GM12872 (cell line): ENCODE results near the gene DDX42.

Experiments used
- CTCF ChIP-seq: IDR thresholded peaks from 3 replicates; pipeline ENCODE4 v1.5.1; 2011; ENCODE audit warnings: low read depth, mild to moderate bottlenecking, low read length, moderate library complexity; ENCODE audit not compliant: insufficient read depth

Gene DDX42

GRCh38 chr17:63832014-63832413 is 58.0 kb downstream of the DDX42 start:
- TF ChIP-seq CTCF: no peak

- TF ChIP-seq CTCF: 0 out of 3 replicates have a peak, but pooled peaks have one; percentile 23
Measured at GRCh38 chr17:63832455-63832854, 58.5 kb downstream of the DDX42 start.

- no peak for TF ChIP-seq CTCF
Measured at GRCh38 chr17:63833026-63833740, 59.2 kb downstream of the DDX42 start.

DNA sequence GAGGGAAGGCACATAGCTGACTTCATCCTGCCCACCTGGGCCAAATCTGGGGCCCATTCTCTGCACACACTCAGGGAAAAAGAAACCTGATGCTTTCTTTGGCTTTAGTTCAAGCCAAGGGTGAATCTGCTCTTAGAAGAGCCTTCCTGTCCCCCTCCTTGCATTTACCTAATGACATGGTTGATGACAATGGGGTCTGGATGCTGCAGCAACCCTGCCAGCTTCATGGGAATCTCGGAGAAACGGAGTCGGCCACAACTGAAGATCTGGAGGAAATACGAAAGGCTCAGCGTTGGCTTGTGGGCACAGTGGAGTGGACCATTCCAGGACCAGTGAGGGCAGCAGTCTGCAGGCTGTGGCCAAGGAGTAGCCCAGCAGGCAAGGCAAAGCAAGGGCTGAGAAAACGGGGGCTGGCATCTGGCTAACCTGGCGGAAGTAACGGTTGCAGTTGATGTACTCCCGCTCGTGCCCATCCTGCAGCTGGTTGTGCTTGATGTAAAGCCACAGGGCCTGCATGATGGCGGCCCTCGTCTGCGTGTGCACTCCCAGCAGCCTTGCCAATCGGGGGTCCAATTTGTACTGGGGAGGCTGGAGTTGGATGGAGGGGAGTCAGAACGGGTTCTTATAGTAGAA is 59.9 kb downstream of the DDX42 start:
- no peak for TF ChIP-seq CTCF

DNA sequence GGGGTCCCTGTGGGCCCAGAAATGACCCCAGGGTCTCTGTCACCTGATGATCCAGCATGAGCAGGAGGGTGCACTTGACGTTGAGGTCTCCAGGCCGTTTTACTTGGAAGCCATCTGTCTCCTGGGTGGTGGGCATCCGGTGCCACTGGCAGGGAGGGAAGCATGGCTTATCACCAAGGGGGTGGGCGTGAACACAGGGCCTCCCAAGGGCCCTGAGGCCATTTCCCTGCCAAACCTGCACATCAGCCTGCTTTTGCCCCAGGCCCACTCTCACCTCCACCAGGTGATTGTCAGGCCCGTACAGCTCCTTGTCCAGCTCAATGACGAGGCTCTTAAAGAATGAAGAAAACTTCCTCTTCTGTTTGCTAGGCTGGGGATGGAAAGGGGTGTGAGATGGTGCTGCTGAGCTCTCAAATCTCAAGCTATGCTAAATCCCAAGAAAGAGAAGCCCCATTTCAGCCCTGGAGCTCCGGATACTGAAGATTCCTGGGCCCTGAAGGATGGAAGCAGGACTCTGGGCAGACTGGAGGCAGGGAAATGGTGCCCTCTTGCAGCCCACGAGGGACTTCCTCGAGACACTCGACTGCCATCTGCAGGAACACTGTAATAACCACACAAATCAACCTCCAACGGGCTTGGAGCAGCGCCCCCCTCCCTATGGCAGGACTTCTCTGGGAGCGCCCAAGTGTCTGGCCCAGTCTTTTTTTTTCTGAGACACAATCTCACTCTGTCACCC is 60.6 kb downstream of the DDX42 start:
- peak; percentile 73 for TF ChIP-seq CTCF

DNA sequence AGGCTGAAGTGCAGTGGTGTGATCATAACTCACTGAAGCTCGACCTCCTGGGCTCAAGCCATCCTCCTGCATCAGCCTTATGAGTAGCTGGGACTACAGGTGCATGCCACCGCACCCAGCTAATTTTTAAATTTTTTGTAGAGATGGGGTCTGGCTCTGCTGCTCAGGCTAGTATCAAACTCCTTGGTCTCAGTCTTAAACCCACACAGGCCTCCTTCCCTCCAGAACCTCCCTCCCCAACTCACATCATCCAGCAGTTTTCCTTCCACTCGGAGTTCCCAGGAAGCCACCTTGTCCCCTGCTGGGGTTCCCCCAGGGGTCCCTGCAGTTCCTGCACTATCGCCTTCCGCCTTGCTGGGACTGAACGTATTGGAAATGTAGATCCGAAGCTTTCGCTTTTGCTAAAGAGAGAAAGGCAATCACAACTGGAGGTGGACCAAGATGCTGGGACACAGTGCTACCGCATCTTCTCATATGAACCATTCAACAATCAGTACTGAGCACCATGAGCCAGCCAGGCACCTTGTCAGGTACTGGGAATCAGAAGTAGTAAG is 61.3 kb downstream of the DDX42 start:
- TF ChIP-seq CTCF: no peak

DNA sequence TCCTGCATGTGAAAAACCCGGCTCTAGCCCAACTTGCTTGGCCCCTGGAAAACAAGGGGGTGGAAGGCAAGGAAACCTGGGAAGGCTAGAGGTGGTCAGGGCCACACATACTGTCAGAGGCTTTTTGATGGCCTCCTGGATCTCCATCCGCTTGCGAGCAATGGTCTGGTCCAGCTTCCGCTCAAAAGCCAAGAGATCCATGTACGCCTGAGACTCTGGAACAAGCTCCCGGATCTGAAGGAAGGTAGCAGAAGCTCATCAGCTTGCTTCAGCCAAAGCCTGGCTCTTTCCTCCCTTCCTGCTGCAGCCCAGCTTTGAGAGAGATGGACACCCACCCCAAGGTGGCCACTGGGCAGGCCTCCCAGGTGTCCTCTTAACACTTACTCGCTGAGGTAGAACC is 62.8 kb downstream of the DDX42 start:
- no peak for TF ChIP-seq CTCF
